SJCRH30 (cell line): Measurements from ENCODE around the gene GIMAP7. TPM values are rescaled to one million over a fixed set of nuclear protein-coding genes. Genes with fewer than 3 reads are reported as not detected.
"Not testable (repeated sequence)": the region's sequence is repeated elsewhere in the genome, so short reads cannot be mapped to it uniquely, and the experiment has no call there.

Experiments
- DNase-seq, 2 experiments: peaks; one replicate each; pipeline ENCODE4 v3.0.0-alpha.2; 2015 to 2020
- H3K27ac ChIP-seq: fragments of 250-450 bp; sonication (Bioruptor Pico); 2 replicates; pipeline ENCODE4 v1.5.1; 2020; ENCODE audit warnings: mild to moderate bottlenecking, moderate library complexity
- H3K27me3 ChIP-seq: fragments of 250-450 bp; sonication (Bioruptor Pico); 2 replicates; pipeline ENCODE4 v1.5.1; 2020; ENCODE audit warnings: mild to moderate bottlenecking, moderate library complexity
- H3K36me3 ChIP-seq: fragments of 250-450 bp; sonication (Bioruptor Pico); 2 replicates; pipeline ENCODE4 v1.5.1; 2020; ENCODE audit warnings: mild to moderate bottlenecking, moderate library complexity
- H3K4me1 ChIP-seq: fragments of 250-450 bp; sonication (Bioruptor Pico); 2 replicates; pipeline ENCODE4 v1.5.1; 2020; ENCODE audit warnings: mild to moderate bottlenecking, moderate library complexity
- H3K4me3 ChIP-seq: fragments of 250-450 bp; sonication (Bioruptor Pico); 2 replicates; pipeline ENCODE4 v1.5.1; 2020; ENCODE audit warnings: mild to moderate bottlenecking, moderate library complexity
- H3K9me3 ChIP-seq: fragments of 250-450 bp; sonication (Bioruptor Pico); replicated peaks from 2 replicates; pipeline ENCODE4 v1.5.1; 2020; ENCODE audit warnings: mild to moderate bottlenecking, moderate library complexity
- total RNA-seq: library from RNA; depleted of rRNA; stranded (reverse); fragments of >200 nt; shearing (Covaris generic); gene quantifications from 2 replicates; pipeline ENCODE4 v1.2.3, GENCODE V29; 2014; rRNA removed

GIMAP7 gene
- total RNA-seq = not detected in 2 replicates

DNA sequence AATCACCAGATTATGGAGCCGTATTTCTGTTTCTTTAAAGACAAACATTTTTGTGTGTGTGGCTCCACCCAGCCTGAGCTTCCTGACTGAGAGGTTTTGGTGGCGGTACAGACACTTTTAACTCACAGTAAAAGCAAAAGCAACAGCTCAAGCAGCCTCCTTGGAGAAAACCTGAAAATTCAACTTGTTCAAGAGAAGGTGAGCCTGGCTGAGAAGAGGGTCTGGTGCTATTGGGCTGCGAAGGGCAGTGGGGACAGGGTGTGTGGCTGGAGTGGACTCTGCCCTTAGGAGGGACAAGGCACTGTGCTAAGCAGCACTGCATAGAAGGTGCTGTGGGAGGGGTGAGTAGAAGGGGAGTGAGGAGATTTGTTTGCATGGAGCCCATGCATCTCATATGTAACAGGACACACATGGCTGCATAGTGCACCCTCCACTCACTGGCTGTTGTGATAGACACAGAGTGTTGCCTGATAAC lies at the start of gene GIMAP7:
Gene GIMAP7, plus strand, starts transcription at position 125 of the 475 bp plus-strand sequence. CDS start 5,103 bp downstream, outside the sequence.
- DNase-seq = no peak
- Histone ChIP-seq H3K4me3 (no peak within 1 kb of the TSS), H3K36me3 (no peaks in the 10 kb centered on the region), H3K27ac (no peak within 1 kb of the TSS), H3K4me1 (no peaks in the 10 kb centered on the region), H3K27me3 (peaks cover 15% of the 10 kb centered on the region; the same call in 1 of the 2 replicates), H3K9me3 (no peaks in the 10 kb centered on the region)

DNA sequence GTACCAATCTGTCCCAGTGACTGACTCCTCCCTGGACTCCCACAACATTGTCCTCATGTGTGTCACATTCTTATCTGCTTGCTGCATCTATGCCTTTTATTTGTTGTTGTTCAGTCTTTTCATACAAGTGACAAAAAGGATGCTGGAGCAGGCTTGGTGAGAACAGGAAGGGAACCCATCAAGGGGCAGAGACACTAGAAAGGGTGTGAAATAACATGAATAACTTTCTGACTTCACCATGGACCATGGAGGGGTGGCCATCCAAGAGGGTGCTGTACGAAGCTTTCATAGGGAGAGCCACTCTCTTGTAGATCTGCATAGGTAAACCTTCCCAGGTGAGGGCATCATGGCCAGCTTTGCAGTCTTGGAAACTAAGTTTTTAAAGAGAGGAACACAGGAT lies 49.7 kb upstream of the GIMAP7 start:
- no peaks in the 10 kb centered on the region for H3K4me1 ChIP-seq
- H3K27ac ChIP-seq = no peak overlapping the region
- H3K27me3 ChIP-seq = peaks cover 13% of the 10 kb centered on the region; the same call in 1 of the 2 replicates
- H3K9me3 ChIP-seq = peaks cover 5% of the 10 kb centered on the region; the same call in 1 of the 2 replicates
- no peak for DNase-seq
- no peaks in the 10 kb centered on the region for H3K36me3 ChIP-seq
- no peak overlapping the region for H3K4me3 ChIP-seq

DNA sequence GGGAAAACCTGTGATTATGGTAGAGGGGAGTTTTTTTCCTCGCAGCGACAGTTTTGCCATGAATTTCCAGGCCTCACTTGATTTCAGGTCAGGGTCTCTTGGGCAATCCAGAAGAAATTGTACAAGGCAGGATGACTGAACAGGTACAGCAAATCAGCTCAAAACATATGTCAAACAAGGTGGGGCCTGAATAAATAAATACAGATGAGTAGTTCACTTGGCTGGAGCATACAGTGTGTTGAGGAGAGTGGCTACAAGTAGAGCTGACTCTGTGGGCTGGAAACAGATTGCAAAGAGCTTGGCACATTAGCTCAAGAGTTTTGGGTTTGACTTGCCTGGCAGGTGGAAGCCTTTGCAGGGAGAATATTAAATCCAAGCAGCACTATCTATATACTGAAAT lies 49.3 kb upstream of the GIMAP7 start:
- Histone ChIP-seq H3K27me3 (peaks cover 13% of the 10 kb centered on the region; the same call in 1 of the 2 replicates), H3K9me3 (peaks cover 5% of the 10 kb centered on the region; the same call in 1 of the 2 replicates), H3K4me3 (no peak overlapping the region), H3K27ac (no peak overlapping the region), H3K4me1 (no peaks in the 10 kb centered on the region), H3K36me3 (no peaks in the 10 kb centered on the region)
- no peak for DNase-seq

DNA sequence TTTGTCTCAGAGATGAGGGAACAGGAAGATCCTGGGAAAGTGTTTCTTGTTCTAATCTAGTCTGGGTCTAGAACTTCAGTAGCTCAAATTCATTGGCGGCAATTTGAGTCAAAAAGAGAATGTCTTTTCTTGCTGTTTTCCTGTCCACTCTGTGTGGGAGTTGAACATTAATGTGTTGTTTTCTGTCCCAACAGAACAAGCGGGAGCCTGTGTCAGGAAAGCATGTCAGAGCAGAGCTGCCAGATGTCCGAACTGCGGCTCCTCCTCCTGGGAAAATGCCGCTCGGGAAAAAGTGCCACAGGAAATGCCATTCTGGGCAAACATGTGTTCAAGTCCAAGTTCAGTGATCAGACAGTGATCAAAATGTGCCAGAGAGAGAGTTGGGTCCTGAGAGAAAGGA lies 48.2 kb upstream of the GIMAP7 start:
- DNase-seq = no peak
- no peak overlapping the region for H3K27ac ChIP-seq
- peaks cover 5% of the 10 kb centered on the region; the same call in 1 of the 2 replicates for H3K9me3 ChIP-seq
- H3K36me3 ChIP-seq = no peaks in the 10 kb centered on the region
- H3K4me3 ChIP-seq = no peak overlapping the region
- H3K4me1 ChIP-seq = no peaks in the 10 kb centered on the region
- H3K27me3 ChIP-seq = peaks cover 17% of the 10 kb centered on the region; the same call in 1 of the 2 replicates

DNA sequence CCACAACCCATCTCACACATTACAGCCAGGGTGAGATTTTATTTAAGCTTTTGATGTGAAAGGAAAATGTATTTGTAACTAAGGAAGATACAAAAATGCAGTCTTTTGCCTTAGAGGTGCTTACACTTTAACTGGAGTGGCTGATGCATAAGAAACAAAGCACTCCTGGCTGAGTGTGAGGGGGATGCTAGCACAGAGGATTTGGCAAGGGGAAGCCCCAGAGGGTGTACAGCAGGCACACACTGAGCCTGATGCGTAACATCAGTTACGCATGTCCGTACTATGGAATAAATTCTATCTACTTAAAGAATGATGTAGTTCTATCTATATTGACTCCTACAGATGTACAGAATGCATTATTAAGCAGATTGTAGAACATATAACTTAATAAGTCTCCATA lies 46.4 kb upstream of the GIMAP7 start:
- no peak overlapping the region for H3K27ac ChIP-seq
- no peaks in the 10 kb centered on the region for H3K36me3 ChIP-seq
- H3K27me3 ChIP-seq = peaks cover 17% of the 10 kb centered on the region; the same call in 1 of the 2 replicates
- H3K9me3 ChIP-seq = no peaks in the 10 kb centered on the region
- no peak for DNase-seq
- H3K4me1 ChIP-seq = no peaks in the 10 kb centered on the region
- H3K4me3 ChIP-seq = no peak overlapping the region

DNA sequence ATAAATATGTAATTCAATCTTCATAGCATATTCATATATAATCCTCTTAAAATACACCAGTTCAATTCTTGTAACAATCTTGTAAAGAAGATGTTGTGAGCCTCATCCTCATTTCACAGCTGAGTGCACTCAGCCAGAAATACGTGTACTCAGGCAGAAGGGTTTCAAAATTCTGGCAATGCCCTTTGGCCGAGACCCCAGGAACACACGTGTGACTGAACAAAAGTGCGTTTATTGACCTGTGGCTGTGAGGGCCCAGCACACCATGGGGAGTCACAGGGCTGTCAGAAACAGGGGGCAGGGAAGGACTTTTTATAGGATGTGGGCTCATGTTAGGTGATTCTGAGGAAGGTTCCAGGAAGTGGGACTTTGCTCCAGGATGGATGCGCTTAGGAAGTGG lies 42.8 kb upstream of the GIMAP7 start:
- no peaks in the 10 kb centered on the region for H3K36me3 ChIP-seq
- no peak overlapping the region for H3K27ac ChIP-seq
- H3K4me3 ChIP-seq = no peak overlapping the region
- no peak for DNase-seq
- H3K9me3 ChIP-seq = no peaks in the 10 kb centered on the region
- no peaks in the 10 kb centered on the region for H3K4me1 ChIP-seq
- H3K27me3 ChIP-seq = peaks cover 27% of the 10 kb centered on the region; the same call in 1 of the 2 replicates

DNA sequence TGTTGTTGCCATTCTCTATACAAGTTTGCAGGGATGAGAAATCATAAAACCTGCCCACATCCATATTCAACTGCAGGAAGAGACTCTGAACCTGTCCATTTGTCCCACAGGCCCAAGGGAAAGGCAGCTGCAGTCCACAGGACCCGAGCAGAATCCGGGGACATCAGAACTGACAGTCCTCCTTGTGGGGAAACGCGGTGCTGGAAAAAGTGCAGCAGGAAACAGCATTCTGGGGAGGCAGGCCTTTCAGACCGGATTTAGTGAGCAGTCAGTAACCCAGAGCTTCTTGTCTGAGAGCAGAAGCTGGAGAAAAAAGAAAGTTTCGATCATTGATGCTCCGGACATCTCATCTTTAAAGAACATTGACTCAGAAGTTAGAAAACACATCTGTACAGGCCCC lies 40.8 kb upstream of the GIMAP7 start:
- H3K27me3 ChIP-seq = peaks cover 30% of the 10 kb centered on the region
- H3K4me1 ChIP-seq = no peaks in the 10 kb centered on the region
- H3K27ac ChIP-seq = no peak overlapping the region
- H3K36me3 ChIP-seq = no peaks in the 10 kb centered on the region
- DNase-seq = no peak
- H3K9me3 ChIP-seq = no peaks in the 10 kb centered on the region
- no peak overlapping the region for H3K4me3 ChIP-seq

DNA sequence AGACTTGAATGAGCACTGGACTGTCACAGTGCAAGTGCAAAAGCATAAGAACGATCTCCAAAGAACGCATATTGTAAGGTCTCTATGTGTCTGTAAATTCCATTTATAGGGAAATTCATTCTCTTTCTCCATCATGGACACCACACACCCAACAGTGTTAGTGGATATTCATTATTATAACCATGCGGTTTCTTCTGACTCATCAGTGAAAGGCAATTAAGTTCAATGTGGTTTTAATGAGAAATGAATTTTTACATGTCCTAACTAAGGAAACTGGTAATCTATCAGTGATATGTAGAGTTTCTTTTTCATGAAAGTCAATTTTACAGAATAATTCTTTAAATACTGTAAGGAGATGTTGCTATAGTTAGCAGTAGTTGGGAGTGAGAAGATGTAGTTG lies 38.4 kb upstream of the GIMAP7 start:
- no peaks in the 10 kb centered on the region for H3K36me3 ChIP-seq
- peaks cover 25% of the 10 kb centered on the region for H3K27me3 ChIP-seq
- H3K4me3 ChIP-seq = no peak overlapping the region
- H3K9me3 ChIP-seq = no peaks in the 10 kb centered on the region
- no peak overlapping the region for H3K27ac ChIP-seq
- no peak for DNase-seq
- no peaks in the 10 kb centered on the region for H3K4me1 ChIP-seq

DNA sequence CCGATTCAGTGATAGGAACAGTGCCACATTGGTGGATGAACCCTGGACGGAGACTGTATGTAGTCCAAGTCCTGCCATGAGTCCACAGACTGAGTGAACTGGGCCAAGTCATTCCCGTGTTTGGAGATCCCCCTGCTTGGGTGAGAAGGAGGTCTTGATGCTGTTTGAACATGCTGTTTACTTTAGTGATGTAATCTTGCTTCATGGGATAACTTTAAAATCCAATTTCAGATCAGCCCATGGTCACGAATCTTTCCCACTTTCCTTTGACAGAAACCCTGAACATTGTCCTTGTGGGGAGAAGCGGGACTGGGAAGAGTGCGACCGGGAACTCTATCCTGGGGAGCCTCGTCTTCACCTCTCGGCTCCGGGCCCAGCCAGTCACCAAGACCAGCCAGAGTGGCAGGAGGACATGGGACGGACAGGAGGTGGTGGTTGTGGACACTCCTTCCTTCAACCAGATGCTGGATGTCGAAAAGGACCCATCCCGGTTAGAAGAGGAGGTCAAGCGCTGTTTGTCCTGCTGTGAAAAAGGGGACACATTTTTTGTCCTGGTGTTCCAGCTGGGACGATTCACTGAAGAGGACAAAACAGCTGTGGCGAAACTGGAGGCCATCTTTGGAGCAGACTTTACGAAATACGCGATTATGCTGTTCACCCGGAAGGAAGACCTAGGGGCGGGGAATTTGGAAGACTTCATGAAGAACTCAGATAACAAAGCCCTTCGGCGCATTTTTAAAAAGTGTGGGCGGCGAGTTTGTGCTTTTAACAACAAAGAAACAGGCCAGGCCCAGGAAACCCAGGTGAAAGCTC lies 37.6 kb upstream of the GIMAP7 start:
- Histone ChIP-seq H3K4me3 (no peak overlapping the region), H3K36me3 (no peaks in the 10 kb centered on the region), H3K9me3 (no peaks in the 10 kb centered on the region), H3K27me3 (peaks cover 25% of the 10 kb centered on the region), H3K27ac (no peak overlapping the region), H3K4me1 (no peaks in the 10 kb centered on the region)
- no peak for DNase-seq

DNA sequence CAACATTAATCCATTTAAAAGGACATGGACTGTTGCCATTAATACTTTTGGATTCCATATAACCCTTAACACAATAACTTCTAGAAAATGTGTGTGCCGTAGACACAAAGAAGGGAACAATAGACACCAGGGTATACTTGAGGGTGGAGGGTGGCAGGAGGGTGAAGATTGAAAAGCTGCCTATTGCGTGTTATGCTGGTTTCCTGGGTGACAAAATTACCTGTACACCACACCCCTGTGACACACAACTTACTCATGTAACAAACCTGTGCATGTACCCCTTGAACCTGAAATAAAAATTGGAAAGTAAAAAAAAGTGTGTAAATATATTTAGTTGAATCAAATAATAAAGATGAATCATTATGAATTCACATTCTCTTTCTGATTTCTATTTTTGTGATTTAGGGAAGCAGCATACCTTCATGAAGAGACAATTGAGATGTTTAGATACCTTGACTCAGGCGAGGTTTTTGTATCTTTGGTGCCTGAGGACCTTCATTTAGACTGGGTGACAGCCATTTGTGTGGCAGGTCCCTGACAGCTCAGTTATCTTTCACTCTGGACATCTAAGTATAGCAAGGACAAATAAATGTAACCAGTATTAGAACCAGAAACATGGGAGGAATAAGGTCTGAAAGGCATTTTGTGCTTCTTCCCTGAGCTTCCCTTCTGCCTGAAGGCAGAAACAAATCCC lies 35.5 kb upstream of the GIMAP7 start:
- peaks cover 25% of the 10 kb centered on the region for H3K27me3 ChIP-seq
- H3K4me3 ChIP-seq = no peak overlapping the region
- H3K36me3 ChIP-seq = no peaks in the 10 kb centered on the region
- no peaks in the 10 kb centered on the region for H3K9me3 ChIP-seq
- no peaks in the 10 kb centered on the region for H3K4me1 ChIP-seq
- DNase-seq = no peak
- H3K27ac ChIP-seq = no peak overlapping the region

DNA sequence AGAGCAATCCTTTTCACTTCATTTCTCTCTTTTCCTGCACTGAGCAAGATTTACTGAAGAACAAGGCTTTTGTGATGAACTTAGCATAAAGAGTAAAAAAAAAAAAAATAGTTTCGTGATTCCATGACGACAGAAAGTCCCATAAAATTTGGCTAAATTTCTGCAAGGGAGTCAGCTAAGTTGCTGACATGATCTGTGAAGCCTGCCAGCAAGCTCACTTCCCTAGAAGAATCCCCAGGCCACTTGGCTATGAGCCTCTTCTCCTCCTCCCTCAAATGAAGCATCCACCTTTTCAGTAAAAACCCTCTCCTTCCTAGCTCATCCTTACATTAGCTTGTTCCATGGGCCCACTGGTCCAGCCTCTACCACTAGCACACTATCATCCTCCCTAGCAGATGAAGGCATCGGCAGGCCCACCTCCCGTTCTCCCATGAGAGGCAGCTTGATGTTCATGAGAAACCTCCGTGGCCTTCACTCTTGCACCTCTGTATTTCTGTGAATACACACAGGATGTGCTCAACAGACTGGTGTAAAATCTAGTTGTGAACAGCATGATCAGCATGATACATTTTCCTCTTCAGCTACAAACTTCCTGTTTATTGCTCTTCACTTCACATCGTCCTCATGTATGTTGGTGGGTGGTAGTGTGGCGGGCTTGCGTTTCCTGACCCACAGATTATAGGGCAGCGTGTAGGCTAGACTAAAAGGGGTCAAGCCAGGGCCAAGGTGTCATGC lies 33.3 kb upstream of the GIMAP7 start:
- H3K9me3 ChIP-seq = no peaks in the 10 kb centered on the region
- H3K4me1 ChIP-seq = no peaks in the 10 kb centered on the region
- H3K36me3 ChIP-seq = no peaks in the 10 kb centered on the region
- no peak overlapping the region for H3K27ac ChIP-seq
- peaks cover 18% of the 10 kb centered on the region for H3K27me3 ChIP-seq
- no peak for DNase-seq
- no peak overlapping the region for H3K4me3 ChIP-seq

DNA sequence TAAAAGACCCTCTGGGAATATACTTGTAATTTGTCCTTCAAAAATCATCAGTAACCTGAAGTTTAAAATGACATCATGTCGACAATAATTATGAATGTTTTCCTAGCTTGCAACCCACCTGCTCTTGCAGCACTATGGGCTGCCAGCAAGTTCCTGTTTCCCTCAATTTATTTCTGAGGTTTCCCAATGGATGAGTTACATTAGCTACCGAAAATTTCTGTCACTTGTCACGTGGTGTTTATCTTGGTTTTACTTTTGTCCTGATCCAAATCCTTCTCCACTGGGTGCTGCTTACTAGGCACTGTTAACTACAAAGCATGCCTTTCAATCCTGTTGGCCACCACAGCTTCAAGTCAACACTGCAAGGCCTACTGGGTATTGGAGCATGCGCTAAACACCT lies 32.8 kb upstream of the GIMAP7 start:
- H3K27ac ChIP-seq = no peak overlapping the region
- H3K4me1 ChIP-seq = no peaks in the 10 kb centered on the region

DNA sequence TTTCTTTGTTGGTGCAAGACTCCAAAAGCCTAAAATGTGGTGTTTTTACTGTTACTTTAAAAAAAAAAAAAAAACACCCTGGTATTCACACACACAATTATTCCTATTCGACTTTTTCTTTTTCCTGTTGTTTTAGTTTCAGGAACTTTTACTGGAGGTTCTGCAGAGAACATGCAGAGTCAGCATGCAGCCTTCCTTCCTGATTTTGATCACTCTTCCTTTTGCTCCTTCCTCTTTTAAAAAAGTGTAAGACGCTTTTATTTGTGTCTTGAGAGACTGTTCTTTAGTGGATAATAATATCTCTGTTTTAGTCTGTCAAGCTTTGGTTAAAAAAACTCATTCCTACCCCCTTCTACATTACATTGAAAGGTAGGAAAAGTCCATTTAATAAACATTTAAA lies 31.2 kb upstream of the GIMAP7 start:
- not testable (repeated sequence) for H3K4me1 ChIP-seq, H3K9me3 ChIP-seq, H3K36me3 ChIP-seq, H3K4me3 ChIP-seq, H3K27ac ChIP-seq, DNase-seq
- H3K27me3 ChIP-seq = peaks cover 11% of the 10 kb centered on the region

More for the DNA sequence above, 32.8 kb upstream of the GIMAP7 start:
- H3K27me3 ChIP-seq = peaks cover 19% of the 10 kb centered on the region
- no peaks in the 10 kb centered on the region for H3K9me3 ChIP-seq
- H3K36me3 ChIP-seq = no peaks in the 10 kb centered on the region
- DNase-seq = no peak
- H3K4me3 ChIP-seq = no peak overlapping the region

DNA sequence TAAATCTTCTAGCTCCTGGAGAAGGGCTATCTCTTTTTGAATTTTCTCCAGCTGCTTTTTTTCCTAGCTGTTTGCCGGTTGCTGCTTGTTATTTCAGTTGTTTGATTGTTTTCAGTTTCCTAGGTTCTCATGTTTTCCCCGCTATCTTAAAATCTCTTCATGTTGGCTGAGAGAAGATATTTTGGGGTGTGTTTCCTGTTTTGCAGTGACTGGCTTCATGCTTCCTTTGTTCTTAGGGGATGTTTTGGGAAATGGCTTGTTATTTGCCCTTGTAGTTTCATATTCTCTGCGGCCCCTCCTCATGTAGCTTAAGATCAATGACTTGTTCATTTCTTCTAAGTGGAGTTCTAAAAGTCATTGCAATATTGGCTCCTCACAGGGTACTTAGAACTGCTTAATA lies 30.6 kb upstream of the GIMAP7 start:
- not testable (repeated sequence) for H3K27ac ChIP-seq, H3K4me1 ChIP-seq, H3K36me3 ChIP-seq, H3K9me3 ChIP-seq, H3K27me3 ChIP-seq, DNase-seq, H3K4me3 ChIP-seq

DNA sequence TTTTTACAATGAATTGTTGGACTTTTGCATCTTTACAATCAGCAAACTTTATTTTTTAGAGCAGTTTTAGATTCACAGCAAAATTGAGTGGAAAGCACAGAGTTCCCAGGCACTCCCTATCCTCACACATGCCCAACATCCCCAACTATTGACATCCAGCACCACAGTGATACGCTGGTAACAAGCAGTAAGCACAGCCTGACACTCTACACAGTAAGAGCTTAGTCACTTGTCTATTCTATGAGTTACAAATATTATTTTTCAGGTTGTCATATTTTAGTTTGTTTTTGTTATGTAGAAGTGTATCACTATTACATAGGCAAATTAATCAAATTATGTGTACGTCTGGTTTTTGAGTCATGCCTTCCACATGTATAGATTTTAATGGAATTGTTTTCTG lies 27.0 kb upstream of the GIMAP7 start:
- H3K4me1 ChIP-seq = no peaks in the 10 kb centered on the region
- no peak overlapping the region for H3K4me3 ChIP-seq
- H3K27me3 ChIP-seq = peaks cover 5% of the 10 kb centered on the region
- H3K36me3 ChIP-seq = no peaks in the 10 kb centered on the region
- peaks cover 5% of the 10 kb centered on the region; the same call in 1 of the 2 replicates for H3K9me3 ChIP-seq
- no peak for DNase-seq
- no peak overlapping the region for H3K27ac ChIP-seq
